Measurements from ENCODE around the gene SERPINB1.
"Not testable (repeated sequence)": the region's sequence is repeated elsewhere in the genome, so short reads cannot be mapped to it uniquely, and the experiment has no call there.

Gene SERPINB1

GRCh38 chr6:2863901-2864300 is 22.2 kb upstream of the SERPINB1 start:
- no peak for DNase-seq (ENCODE audit: low read depth)

GRCh38 chr6:2862712-2863181 is 21.1 kb upstream of the SERPINB1 start:
- H3K9me3 ChIP-seq (ENCODE audit: control insufficient read depth, low read length): no peaks in the 10 kb centered on the region

More at GRCh38 chr6:2863901-2864300, 22.2 kb upstream of the SERPINB1 start:
- Histone ChIP-seq H3K27me3 (replicated peaks; ENCODE audit: control insufficient read depth, insufficient read depth, low read length) (no peaks in the 10 kb centered on the region), H3K4me1 (ENCODE audit: control insufficient read depth, insufficient read depth, low read length) (peaks cover 16% of the 10 kb centered on the region), H3K9me3 (ENCODE audit: control insufficient read depth, low read length) (no peaks in the 10 kb centered on the region), H3K4me3 (ENCODE audit: low read length) (no peak overlapping the region), H3K36me3 (ENCODE audit: control insufficient read depth, insufficient read depth, low read length, severe bottlenecking) (no peaks in the 10 kb centered on the region), H3K9ac (ENCODE audit: low read length) (no peak overlapping the region)

GRCh38 chr6:2861822-2862164 is 20.1 kb upstream of the SERPINB1 start:
- Histone ChIP-seq H3K4me1 (ENCODE audit: control insufficient read depth, insufficient read depth, low read length) (peaks cover 28% of the 10 kb centered on the region), H3K9ac (ENCODE audit: low read length) (no peak overlapping the region), H3K4me3 (ENCODE audit: low read length) (no peak overlapping the region), H3K9me3 (ENCODE audit: control insufficient read depth, low read length) (no peaks in the 10 kb centered on the region), H3K36me3 (ENCODE audit: control insufficient read depth, insufficient read depth, low read length, severe bottlenecking) (no peaks in the 10 kb centered on the region), H3K27me3 (replicated peaks; ENCODE audit: control insufficient read depth, insufficient read depth, low read length) (no peaks in the 10 kb centered on the region)
- DNase-seq (ENCODE audit: low read depth): no peak

More at GRCh38 chr6:2862712-2863181, 21.1 kb upstream of the SERPINB1 start:
- Histone ChIP-seq H3K4me3 (ENCODE audit: low read length) (no peak overlapping the region), H3K4me1 (ENCODE audit: control insufficient read depth, insufficient read depth, low read length) (peaks cover 25% of the 10 kb centered on the region), H3K9ac (ENCODE audit: low read length) (no peak overlapping the region), H3K27me3 (replicated peaks; ENCODE audit: control insufficient read depth, insufficient read depth, low read length) (no peaks in the 10 kb centered on the region), H3K36me3 (ENCODE audit: control insufficient read depth, insufficient read depth, low read length, severe bottlenecking) (no peaks in the 10 kb centered on the region)
- DNase-seq (ENCODE audit: low read depth): no peak

GRCh38 chr6:2861060-2861821 is 19.6 kb upstream of the SERPINB1 start:
- Histone ChIP-seq H3K4me1 (ENCODE audit: control insufficient read depth, insufficient read depth, low read length) (peaks cover 22% of the 10 kb centered on the region), H3K9ac (ENCODE audit: low read length) (no peak overlapping the region), H3K9me3 (ENCODE audit: control insufficient read depth, low read length) (no peaks in the 10 kb centered on the region), H3K36me3 (ENCODE audit: control insufficient read depth, insufficient read depth, low read length, severe bottlenecking) (no peaks in the 10 kb centered on the region), H3K4me3 (ENCODE audit: low read length) (no peak overlapping the region), H3K27me3 (replicated peaks; ENCODE audit: control insufficient read depth, insufficient read depth, low read length) (no peaks in the 10 kb centered on the region)
- no peak for DNase-seq (ENCODE audit: low read depth)

GRCh38 chr6:2860706-2861059 is 19.0 kb upstream of the SERPINB1 start:
- H3K36me3 ChIP-seq (ENCODE audit: control insufficient read depth, insufficient read depth, low read length, severe bottlenecking); H3K27me3 ChIP-seq (replicated peaks; ENCODE audit: control insufficient read depth, insufficient read depth, low read length); H3K4me3 ChIP-seq (ENCODE audit: low read length); DNase-seq (ENCODE audit: low read depth); H3K9me3 ChIP-seq (ENCODE audit: control insufficient read depth, low read length); H3K9ac ChIP-seq (ENCODE audit: low read length): not testable (repeated sequence)
- H3K4me1 ChIP-seq (ENCODE audit: control insufficient read depth, insufficient read depth, low read length): peaks cover 17% of the 10 kb centered on the region

GRCh38 chr6:2859798-2860705 is 18.4 kb upstream of the SERPINB1 start:
- H3K9ac ChIP-seq (ENCODE audit: low read length); H3K27me3 ChIP-seq (replicated peaks; ENCODE audit: control insufficient read depth, insufficient read depth, low read length); H3K4me3 ChIP-seq (ENCODE audit: low read length); H3K36me3 ChIP-seq (ENCODE audit: control insufficient read depth, insufficient read depth, low read length, severe bottlenecking); DNase-seq (ENCODE audit: low read depth); H3K9me3 ChIP-seq (ENCODE audit: control insufficient read depth, low read length): not testable (repeated sequence)
- peaks cover 12% of the 10 kb centered on the region for H3K4me1 ChIP-seq (ENCODE audit: control insufficient read depth, insufficient read depth, low read length)

GRCh38 chr6:2859185-2859700 is 17.6 kb upstream of the SERPINB1 start:
- DNase-seq (ENCODE audit: low read depth): no peak
- Histone ChIP-seq H3K4me3 (ENCODE audit: low read length) (no peak overlapping the region), H3K9ac (ENCODE audit: low read length) (no peak overlapping the region), H3K36me3 (ENCODE audit: control insufficient read depth, insufficient read depth, low read length, severe bottlenecking) (no peaks in the 10 kb centered on the region), H3K4me1 (ENCODE audit: control insufficient read depth, insufficient read depth, low read length) (peaks cover 17% of the 10 kb centered on the region), H3K9me3 (ENCODE audit: control insufficient read depth, low read length) (no peaks in the 10 kb centered on the region), H3K27me3 (replicated peaks; ENCODE audit: control insufficient read depth, insufficient read depth, low read length) (no peaks in the 10 kb centered on the region)

GRCh38 chr6:2857580-2858337 is 16.1 kb upstream of the SERPINB1 start:
- Histone ChIP-seq H3K9me3 (ENCODE audit: control insufficient read depth, low read length) (no peaks in the 10 kb centered on the region), H3K27me3 (replicated peaks; ENCODE audit: control insufficient read depth, insufficient read depth, low read length) (no peaks in the 10 kb centered on the region), H3K4me1 (ENCODE audit: control insufficient read depth, insufficient read depth, low read length) (peaks cover 18% of the 10 kb centered on the region), H3K36me3 (ENCODE audit: control insufficient read depth, insufficient read depth, low read length, severe bottlenecking) (no peaks in the 10 kb centered on the region), H3K9ac (ENCODE audit: low read length) (peak overlapping the region; percentile 26), H3K4me3 (ENCODE audit: low read length) (no peak overlapping the region)
- DNase-seq (ENCODE audit: low read depth): no peak

- Histone ChIP-seq H3K9me3 (ENCODE audit: control insufficient read depth, low read length) (no peaks in the 10 kb centered on the region), H3K9ac (ENCODE audit: low read length) (no peak overlapping the region), H3K4me3 (ENCODE audit: low read length) (no peak overlapping the region), H3K36me3 (ENCODE audit: control insufficient read depth, insufficient read depth, low read length, severe bottlenecking) (no peaks in the 10 kb centered on the region), H3K4me1 (ENCODE audit: control insufficient read depth, insufficient read depth, low read length) (peaks cover 18% of the 10 kb centered on the region), H3K27me3 (replicated peaks; ENCODE audit: control insufficient read depth, insufficient read depth, low read length) (no peaks in the 10 kb centered on the region)
- no peak for DNase-seq (ENCODE audit: low read depth)
Observed at GRCh38 chr6:2857185-2857579, 15.5 kb upstream of the SERPINB1 start.

- Histone ChIP-seq H3K4me1 (ENCODE audit: control insufficient read depth, insufficient read depth, low read length) (peaks cover 23% of the 10 kb centered on the region), H3K36me3 (ENCODE audit: control insufficient read depth, insufficient read depth, low read length, severe bottlenecking) (no peaks in the 10 kb centered on the region), H3K4me3 (ENCODE audit: low read length) (no peak overlapping the region), H3K9ac (ENCODE audit: low read length) (no peak overlapping the region), H3K9me3 (ENCODE audit: control insufficient read depth, low read length) (no peaks in the 10 kb centered on the region), H3K27me3 (replicated peaks; ENCODE audit: control insufficient read depth, insufficient read depth, low read length) (no peaks in the 10 kb centered on the region)
- DNase-seq (ENCODE audit: low read depth): no peak
Observed at GRCh38 chr6:2855061-2855519, 13.4 kb upstream of the SERPINB1 start.
